ENCODE data around the gene LIPC.

Gene LIPC

DNA sequence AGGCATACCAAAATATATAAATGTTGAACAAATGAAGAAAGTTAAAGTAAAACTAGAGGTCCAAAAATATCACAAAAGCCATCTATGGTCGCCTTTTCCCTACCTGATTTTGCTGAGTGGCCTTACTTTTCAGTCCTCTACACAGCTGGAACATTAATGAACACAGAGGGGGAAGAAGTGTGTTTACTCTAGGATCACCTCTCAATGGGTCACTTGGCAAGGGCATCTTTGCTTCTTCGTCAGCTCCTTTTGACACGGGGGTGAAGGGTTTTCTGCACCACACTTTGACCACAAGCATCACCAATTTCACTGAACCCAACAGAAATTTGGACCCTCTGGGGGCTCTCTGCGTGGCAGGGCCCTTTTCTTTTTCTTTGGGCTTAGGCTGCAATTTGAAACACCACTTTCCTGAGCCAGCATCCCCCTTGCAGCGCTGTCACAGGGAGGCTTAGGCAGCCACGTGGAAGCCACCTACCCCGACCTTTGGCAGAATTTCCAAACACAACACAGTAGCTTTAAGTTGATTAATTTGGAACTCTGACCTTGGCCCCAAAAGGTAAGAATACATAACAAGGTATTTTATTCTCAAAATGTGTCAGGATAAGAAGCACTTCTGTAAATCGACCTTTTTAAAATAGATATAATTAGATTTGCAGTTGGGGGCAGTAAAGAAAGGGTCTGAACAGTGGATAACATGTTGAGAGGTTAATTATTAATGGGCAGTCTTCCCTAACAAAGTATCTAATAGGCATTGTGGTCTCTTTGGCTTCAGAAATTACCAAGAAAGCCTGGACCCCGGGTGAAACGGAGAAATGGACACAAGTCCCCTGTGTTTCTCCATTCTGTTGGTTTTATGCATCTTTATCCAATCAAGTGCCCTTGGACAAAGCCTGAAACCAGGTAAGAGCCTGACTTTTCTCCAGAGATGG lies at the start of gene LIPC:
Gene LIPC, plus strand, starts transcription at position 771 of the 929 bp plus-strand sequence. Its CDS starts 42 bp downstream, at position 813.
- DNase-seq (ENCODE audit: low read depth in 2 of 2, low spot score in 1 of 2) = no peak

DNA sequence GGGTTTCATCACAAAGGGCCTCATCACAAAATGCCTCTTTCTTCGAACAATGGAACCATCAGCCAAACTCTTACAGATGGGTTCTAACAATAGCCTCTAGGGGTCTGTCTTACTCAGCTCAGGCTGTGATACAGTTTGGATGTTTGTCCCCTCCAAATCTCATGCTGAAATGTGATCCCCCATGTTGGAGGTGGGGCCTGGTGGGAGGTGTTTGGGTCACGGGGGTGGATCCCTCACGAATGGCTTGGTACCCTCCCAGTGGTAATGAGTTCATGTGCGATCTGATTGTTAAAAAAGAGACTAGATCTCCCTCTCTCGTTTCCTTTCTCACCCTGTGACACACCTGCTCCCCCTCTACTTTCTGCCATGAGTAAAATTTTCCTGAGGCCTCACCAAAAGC lies 47.9 kb upstream of the LIPC start:
- DNase-seq (ENCODE audit: low read depth in 2 of 2, low spot score in 1 of 2) = no peak

DNA sequence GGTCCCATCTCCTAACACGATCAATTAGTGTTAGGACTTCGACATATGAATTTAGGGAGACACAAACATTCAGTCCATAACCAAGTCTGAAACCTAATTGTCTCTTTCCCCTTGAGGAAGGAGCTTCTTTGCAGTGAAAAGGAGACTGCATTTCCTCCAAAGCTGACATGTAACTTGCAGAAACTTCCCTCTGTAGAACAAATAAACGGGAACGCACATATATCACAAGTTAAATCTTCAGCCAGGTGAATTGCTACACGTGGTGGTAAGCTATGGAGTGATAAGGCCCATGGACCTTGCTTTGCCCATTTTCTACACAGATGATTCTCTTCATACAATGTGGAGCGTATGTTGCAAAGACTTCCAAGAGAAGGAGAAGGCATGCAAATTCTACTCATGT lies 47.1 kb upstream of the LIPC start:
- no peak for DNase-seq (ENCODE audit: low read depth in 2 of 2, low spot score in 1 of 2)

DNA sequence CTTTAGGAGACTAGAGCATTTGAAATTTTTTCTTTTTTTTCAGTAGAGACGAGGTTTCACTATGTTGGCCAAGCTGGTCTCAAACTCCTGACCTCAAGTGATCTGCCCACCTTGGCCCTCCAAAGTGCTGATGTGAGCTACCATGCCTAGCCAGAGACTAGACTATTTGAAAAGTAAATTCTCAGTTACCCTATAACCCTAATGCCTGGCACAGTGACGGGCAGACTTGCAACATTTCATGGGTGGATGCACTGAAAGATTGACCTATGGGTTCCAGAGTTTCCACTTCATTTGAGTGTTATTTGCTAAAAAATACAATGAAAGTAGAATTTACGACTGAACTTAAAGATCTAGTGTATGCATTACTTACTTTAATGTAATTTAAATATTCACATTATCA lies 45.7 kb upstream of the LIPC start:
- no peak for DNase-seq (ENCODE audit: low read depth in 2 of 2, low spot score in 1 of 2)

DNA sequence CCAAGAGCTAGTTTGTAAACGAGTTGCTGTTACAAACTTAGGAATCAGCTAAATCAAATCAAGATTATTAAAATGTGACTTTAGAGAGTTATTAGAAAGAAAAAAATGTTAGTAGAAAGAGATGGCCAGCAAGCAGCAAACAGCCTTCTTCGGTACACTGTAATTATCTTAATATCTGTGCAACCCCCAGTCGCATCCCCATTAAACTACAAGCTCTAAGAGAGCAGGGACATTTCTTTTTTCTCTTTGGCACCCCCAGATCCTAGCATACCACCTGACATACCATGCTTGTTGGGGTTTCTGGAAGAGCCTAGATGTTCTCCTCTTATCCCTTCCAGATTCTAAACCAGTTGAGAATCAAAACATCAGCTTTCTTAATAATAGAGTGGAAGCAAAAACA lies 45.1 kb upstream of the LIPC start:
- DNase-seq (ENCODE audit: low read depth in 2 of 2, low spot score in 1 of 2) = no peak

DNA sequence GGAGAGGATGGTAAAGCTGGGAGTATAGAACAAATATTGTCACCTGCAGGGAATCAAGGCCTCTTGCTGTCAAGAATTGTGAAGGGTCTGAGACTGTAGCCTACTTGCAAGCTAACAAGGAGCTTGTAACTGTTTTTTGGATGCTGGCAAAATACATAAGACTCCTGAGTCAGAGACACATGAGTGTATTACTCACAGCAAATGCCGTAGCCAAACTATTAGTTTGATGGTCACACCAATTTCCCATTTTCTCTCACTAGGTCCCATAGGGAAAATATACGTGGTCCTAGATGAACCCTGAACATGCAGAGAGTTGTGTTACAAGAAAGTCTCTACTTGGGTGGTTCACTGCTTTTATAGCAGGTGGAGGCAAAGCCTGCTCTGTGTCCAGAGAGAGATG lies 44.7 kb upstream of the LIPC start:
- no peak for DNase-seq (ENCODE audit: low read depth in 2 of 2, low spot score in 1 of 2)

DNA sequence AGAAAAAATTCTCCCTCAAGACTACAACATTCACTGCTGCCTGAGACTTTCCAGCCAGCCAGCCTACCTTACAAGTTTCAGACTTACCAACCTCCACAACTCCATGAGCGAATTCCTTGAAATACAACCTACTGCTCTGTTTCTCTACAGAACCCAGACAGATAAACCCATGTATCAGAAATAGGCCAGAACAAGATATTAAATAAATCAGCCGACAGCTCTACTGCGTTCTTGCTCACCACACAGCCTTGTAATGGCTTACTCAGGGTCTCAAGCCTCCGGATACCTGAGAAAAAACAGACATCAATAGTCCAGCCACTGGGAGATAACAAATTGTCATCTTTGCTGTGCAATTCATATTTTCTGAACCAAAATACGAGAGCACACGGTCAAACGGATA lies 43.6 kb upstream of the LIPC start:
- no peak for DNase-seq (ENCODE audit: low read depth in 2 of 2, low spot score in 1 of 2)

DNA sequence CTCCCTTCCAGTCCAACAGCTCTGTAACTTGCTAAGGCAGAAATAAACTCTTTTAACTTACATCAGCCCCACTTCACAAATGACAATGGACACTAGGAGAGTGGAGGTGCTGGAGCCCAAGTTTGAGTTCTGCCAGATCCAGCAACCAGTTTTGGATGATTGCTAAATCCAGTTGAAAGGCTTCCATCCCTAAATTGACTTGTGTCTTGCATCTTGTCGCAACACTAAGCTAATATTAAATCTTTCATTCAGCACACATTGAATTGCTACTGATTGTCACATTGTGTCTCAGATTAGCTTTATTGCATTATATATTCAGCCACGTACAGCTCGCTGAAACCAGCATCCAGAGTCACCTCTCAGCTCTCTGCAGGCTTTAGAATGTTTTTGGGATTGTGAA lies 41.7 kb upstream of the LIPC start:
- DNase-seq (ENCODE audit: low read depth in 2 of 2, low spot score in 1 of 2) = no peak

DNA sequence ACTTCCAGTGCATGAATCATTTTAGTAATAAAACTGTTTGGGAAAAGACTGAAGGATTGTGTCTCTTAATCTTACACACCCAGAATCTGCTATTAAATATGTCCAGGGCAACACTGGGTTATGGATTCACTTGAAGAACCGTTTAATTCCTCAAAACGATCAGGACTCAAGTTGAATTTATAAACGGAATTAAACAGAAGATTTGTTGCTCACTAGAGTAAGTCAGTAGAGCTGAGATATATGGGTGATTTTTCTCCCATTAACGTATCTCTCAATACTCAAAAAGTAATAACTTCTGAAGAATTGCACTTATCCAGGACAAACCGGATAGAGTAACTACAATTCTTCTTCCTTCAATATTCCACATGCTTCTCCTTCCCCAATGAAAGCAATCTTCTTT lies 41.1 kb upstream of the LIPC start:
- no peak for DNase-seq (ENCODE audit: low read depth in 2 of 2, low spot score in 1 of 2)

DNA sequence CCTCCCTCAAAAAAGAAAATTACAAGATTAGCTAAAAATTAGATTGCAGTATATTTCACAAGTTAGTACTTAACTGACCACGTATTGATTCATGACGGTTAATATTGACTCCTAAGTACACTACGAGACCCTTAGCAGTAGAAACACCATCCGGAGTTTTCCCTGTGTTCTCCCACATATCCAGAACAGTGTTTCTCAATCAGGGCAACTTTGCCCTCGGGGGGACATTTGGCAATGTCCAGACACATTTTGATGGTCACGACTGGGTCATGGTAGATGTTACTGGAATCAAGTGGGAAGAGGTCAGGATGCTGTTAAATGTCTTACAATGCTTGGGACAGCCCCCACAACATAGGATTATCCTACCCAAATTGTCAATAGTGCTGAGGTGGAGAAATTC lies 40.7 kb upstream of the LIPC start:
- DNase-seq (ENCODE audit: low read depth in 2 of 2, low spot score in 1 of 2) = no peak

DNA sequence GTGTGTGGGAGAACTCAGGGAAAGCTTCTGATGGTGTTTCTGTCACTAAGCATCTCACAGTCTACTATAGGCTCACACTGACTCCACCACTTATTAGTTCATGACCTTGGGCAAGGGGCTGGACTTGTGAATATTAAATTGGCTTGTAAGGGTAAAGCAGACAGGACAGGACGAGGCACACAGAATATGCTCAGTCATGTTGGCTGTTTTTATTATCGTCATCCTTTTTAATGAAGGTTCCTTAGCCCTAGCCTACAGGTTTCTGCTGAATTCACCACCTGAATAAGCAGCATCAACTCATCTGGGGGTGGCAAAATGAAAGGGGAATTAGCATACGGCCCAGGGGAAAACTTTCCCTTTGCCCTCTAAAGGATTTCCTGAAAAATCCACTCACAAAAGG lies 39.6 kb upstream of the LIPC start:
- DNase-seq (ENCODE audit: low read depth in 2 of 2, low spot score in 1 of 2) = no peak

DNA sequence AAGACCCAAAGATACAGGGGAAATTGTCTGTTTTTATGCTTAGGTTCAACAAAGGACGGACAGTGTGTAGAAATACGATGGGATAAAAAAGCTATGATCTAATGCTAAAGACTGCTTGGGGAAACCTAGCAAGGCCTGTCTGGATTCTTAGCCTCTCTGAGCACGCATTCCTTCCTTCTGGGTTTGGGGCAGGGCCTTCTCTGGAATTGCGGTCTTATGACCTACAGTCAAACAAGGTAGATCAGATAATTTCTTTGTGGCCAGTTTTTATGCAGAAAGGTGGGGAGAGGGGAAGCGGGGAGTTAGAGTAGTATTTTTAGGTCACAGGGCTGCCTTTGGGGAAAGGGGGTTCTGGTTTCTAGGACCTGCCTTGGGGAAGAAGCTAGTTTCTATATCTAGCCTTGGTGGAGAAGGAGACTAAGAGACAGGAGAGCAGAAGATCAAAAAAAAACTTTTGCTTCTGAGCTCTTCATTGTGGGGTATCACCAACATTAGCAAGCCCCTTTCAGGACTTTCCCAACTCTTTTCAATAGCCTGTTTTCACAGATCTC lies 39.1 kb upstream of the LIPC start:
- no peak for DNase-seq (ENCODE audit: low read depth in 2 of 2, low spot score in 1 of 2)

DNA sequence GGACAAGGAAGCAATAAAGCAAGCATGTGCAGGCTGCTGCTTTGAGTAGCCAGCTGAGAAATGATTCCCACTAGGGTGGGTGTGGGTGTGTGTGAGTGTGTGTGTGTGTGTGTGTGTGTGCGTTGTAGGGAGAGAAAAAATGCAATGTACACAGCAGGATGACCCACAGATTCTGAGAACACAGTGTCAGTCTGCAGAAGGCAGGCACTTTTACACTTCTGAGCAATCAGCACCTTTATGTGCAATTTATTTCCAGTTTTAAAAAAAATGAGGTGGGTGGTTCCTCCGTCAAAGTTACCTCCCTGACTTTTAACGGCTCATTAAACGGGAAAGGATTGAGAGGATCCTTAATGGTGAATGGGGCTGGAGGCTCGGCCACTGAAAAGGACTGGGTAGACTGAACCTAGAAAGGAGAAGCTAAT lies 38.5 kb upstream of the LIPC start:
- DNase-seq (ENCODE audit: low read depth in 2 of 2, low spot score in 1 of 2) = no peak

DNA sequence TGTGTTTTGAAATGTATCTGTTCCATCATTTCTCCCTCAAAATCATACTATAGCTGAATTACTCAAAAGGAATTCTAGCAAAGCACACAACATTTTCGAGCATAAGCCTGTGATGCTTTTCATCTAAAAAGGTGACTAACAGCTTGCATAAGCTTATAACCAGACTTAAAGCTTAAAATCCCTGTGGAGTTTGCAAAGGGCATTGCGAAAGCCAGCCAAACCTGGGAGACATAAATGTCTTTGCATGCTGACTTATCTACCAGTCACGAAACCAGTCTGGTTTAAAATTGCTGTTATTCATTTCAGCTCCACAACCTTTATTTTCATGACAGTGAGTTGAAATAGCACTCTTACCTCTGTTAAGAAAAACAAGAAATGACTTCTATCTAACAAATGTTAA lies 35.6 kb upstream of the LIPC start:
- DNase-seq (ENCODE audit: low read depth in 2 of 2, low spot score in 1 of 2) = no peak

DNA sequence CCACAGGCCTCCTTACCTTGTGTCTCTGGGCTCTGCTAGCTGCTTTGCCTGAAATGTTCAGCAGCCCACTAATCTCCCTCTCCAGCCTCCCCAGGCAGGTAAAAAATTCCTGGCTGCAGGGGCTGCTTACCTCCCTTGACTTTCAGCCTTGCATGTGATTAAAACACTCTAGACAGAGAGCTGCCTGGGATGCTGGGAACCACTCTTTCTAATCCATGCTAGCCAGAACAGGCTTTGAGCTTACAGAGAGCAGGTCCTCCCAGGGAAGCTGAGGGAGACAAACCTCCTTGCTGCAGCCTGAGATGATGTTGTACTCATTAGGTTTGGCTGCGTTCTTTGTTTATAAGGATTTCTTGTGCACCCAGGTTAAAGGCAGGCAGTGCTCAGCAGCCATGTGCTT lies 33.7 kb upstream of the LIPC start:
- no peak for DNase-seq (ENCODE audit: low read depth in 2 of 2, low spot score in 1 of 2)

DNA sequence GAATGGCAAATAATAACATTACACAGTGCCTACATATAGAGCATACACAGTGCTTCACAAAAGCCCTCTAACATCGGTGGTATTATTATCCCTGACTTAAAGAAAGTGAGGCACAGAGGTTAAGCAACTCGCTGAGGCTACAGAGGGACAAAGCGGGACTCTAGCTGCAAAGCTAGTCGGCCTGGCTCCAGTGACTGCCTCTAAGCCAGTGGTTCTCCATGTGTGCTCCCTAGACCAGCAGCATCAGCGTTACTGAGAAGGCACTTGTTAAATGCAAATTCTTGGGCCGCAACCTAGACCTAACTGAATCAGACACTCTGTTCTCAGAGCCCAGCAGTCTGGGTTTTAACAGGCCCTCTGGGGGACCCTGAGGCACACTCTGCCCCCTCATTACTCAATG lies 33.1 kb upstream of the LIPC start:
- DNase-seq (ENCODE audit: low read depth in 2 of 2, low spot score in 1 of 2) = no peak

DNA sequence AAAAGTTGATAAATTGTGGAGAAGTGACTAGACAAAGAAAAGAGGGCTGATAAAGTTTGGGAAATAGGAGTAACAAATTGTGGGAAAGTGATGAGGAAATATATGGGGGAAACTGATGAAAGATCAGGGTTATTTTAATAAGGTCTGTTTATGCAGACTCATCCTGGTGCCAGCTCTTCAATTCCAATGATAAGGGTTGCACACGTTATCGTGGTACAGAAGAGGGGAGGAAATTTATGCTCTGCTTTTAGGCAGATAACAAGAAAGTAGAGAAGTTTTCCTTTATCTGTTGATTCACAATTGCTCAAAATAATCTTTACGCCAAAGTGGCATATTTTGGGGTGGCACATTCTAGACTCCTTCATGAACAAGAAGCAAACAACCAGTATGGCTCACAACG lies 32.1 kb upstream of the LIPC start:
- DNase-seq (ENCODE audit: low read depth in 2 of 2, low spot score in 1 of 2) = no peak

DNA sequence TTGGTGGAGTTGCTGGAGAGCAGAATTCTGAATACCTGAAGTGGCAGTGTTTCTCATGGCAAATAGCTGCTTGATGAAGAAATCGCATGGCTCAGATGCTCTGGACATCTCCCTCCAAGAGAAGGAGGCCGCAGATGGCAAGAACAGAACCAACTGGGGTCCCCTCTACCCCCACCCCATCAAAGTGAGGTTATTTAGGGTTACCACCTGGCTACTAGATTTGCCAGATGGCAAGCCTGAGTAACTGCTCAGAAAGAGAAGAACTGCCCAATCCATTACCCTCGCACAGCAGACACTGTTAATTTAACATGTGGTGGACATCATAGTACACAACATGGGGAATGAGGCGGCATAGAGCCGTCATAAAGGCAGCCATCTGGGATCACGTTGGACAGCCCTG lies 30.5 kb upstream of the LIPC start:
- no peak for DNase-seq (ENCODE audit: low read depth in 2 of 2, low spot score in 1 of 2)

DNA sequence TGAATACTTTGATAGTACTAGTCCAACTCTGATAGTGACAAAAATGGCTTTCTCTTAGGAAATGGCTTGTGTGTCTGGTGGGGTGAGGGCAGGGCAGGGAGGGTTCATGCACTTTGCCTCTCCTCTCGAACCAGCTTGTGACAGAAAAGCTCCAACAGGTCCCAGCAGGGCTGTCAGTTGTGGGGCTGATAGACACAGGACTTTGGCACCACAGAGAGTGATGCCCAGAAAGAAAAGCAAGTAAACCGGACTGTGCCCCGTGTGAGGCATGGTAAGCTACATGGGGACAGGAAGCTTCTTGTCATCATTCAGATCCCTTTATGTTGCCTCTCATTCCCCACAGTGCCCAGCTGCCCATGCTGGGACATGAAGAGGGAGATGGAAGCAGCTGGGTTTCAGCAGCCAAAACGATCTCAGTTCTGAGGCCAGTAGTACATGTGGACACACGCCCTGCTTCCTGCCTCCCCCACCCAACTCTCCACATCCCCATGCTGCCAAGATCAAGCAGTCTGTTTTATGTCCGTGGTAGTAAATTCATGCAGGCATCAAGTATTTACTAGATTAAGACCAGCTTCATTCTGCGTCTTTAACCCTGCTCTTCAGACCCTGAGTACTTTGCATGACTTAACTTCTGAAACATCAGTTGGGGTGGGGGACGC lies 29.7 kb upstream of the LIPC start:
- no peak for DNase-seq (ENCODE audit: low read depth in 2 of 2, low spot score in 1 of 2)

DNA sequence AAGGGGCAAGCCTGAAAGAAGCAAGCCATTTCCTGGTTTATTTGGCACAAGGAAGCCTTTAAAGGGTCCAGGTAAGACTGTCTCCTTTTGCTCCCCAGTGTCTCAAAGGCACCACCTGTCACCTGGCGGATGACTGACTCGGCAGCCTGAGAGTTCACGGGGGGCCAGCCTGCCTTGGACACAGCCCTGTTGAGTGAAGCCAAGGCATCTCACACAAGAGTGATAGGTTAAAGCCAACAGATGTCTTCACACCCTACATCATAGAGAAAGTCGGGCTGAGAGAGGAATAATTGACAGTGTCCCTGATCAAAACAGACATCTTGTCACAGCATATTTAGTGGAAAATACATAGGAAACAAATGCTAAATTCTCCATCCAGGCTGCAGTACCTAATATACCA lies 28.2 kb upstream of the LIPC start:
- no peak for DNase-seq (ENCODE audit: low read depth in 2 of 2, low spot score in 1 of 2)

DNA sequence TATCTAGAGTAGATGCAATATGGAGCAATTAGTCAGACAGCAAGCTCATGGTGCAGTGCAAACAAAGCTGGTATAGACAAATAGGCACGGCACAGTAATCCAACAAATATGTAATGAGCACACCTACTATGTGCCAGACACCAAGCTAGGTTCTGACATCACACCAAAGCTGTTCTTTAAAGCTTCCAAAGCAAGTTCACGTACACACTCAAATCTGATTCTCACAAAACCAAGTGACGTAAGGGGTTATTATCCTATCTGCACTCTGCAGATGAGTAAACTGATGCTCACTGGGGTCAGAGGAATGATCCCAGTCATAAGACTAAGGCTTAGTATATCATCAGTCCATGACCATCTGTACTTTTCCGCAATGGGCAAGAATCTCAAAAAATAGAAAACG lies 27.8 kb upstream of the LIPC start:
- DNase-seq (ENCODE audit: low read depth in 2 of 2, low spot score in 1 of 2) = no peak

DNA sequence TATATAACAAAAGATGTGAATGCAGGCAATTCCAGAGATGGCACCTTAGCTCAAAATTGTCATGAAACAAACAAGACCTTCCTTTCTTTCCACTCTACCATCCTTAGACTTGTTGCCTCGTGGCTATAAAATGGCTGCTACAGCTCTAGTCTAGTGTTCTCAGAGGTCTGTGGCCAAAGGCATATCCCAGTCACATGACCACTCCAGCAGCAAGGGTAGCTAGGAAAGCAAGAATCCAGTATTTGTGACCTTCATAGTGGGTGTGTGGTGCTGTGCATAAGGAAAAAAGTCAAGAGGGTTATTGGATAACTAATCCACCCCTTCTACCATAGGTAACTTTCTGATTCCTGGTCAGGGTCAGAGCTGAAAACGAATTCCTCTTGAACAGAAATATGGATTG lies 27.1 kb upstream of the LIPC start:
- no peak for DNase-seq (ENCODE audit: low read depth in 2 of 2, low spot score in 1 of 2)

Data from stimulated activated CD8-positive, alpha-beta memory T cell treated with anti-CD3 and anti-CD28 coated beads, Interleukin-4, amount 100 ng/mL, for 4 hours (primary cell).